IMR-90 (cell line): ENCODE data around the gene LYPD8.

ENCODE experiments used
- BHLHE40 ChIP-seq: fragments of 150-350 bp; IDR thresholded peaks from 2 replicates; pipeline ENCODE4 v1.6.1; 2016; ENCODE audit warnings: mild to moderate bottlenecking, low read depth, low read length
- CEBPB ChIP-seq: IDR thresholded peaks from 2 replicates; pipeline ENCODE4 v1.6.1; 2012; ENCODE audit warnings: low read depth, low read length, improper control_type of control experiment
- MAFK ChIP-seq: IDR thresholded peaks from 2 replicates; pipeline ENCODE4 v1.6.1; 2012; ENCODE audit warnings: low read depth, low read length, improper control_type of control experiment
- MXI1 ChIP-seq: IDR thresholded peaks from 2 replicates; pipeline ENCODE4 v1.6.1; 2012; ENCODE audit warnings: low read depth, mild to moderate bottlenecking, low read length, moderate library complexity, borderline replicate concordance
- NFE2L2 ChIP-seq: fragments of 150-350 bp; IDR thresholded peaks from 2 replicates; pipeline ENCODE4 v1.6.1; 2016; ENCODE audit warnings: low read depth, mild to moderate bottlenecking, low read length
- POLR2A ChIP-seq: IDR thresholded peaks from 2 replicates; pipeline ENCODE4 v1.6.1; 2012; ENCODE audit warnings: mild to moderate bottlenecking, low read depth, low read length
- RAD21 ChIP-seq: IDR thresholded peaks from 2 replicates; pipeline ENCODE4 v1.6.1; 2012; ENCODE audit warnings: low read length, improper control_type of control experiment
- RFX5 ChIP-seq: IDR thresholded peaks from 2 replicates; pipeline ENCODE4 v1.8.0; 2012; ENCODE audit warnings: low read depth, mild to moderate bottlenecking, low read length, moderate library complexity
- SMC3 ChIP-seq: fragments of 150-350 bp; IDR thresholded peaks from 2 replicates; pipeline ENCODE4 v1.6.1; 2016; ENCODE audit warnings: low read depth, mild to moderate bottlenecking, antibody characterized with exemption, low read length, moderate library complexity
- TF ChIP-seq, protein P1 (sequence below): conservative IDR thresholded peaks from 2 replicates; pipeline ENCODE4 v1.5.1; 2012; ENCODE audit warnings: mild to moderate bottlenecking, low read depth, low read length, improper control_type of control experiment
- TF ChIP-seq, protein P2 (sequence below): fragments of 150-350 bp; IDR thresholded peaks from 2 replicates; pipeline ENCODE4 v1.6.1; 2016; ENCODE audit warnings: low read depth, mild to moderate bottlenecking, low read length, moderate library complexity, borderline replicate concordance

DNA sequence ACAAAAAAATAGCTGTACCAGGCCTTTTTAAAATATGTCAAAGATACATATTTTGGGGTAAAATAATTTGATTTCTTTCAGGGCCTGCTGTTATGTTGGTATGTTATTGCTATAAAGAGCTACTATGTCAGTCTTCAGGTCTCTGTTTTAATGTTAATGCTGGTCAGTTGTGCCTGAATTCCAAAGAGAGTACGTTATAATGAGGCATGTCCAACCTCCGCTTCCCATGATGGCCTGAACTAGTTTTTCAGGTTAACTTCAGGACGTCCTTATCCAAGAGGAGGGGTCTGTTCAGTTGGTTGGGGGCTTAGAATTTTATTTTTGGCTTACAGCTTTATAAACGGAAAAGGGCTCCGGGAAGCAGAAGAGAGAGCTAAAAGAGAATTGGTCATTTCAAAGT lies 34.9 kb upstream of the LYPD8 start:
- no peak for TF ChIP-seq NFE2L2
- TF ChIP-seq, protein P1, sequence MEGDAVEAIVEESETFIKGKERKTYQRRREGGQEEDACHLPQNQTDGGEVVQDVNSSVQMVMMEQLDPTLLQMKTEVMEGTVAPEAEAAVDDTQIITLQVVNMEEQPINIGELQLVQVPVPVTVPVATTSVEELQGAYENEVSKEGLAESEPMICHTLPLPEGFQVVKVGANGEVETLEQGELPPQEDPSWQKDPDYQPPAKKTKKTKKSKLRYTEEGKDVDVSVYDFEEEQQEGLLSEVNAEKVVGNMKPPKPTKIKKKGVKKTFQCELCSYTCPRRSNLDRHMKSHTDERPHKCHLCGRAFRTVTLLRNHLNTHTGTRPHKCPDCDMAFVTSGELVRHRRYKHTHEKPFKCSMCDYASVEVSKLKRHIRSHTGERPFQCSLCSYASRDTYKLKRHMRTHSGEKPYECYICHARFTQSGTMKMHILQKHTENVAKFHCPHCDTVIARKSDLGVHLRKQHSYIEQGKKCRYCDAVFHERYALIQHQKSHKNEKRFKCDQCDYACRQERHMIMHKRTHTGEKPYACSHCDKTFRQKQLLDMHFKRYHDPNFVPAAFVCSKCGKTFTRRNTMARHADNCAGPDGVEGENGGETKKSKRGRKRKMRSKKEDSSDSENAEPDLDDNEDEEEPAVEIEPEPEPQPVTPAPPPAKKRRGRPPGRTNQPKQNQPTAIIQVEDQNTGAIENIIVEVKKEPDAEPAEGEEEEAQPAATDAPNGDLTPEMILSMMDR: no peak
- TF ChIP-seq MAFK: no peak
- no peak for TF ChIP-seq BHLHE40
- no peak for TF ChIP-seq POLR2A
- TF ChIP-seq, protein P2, sequence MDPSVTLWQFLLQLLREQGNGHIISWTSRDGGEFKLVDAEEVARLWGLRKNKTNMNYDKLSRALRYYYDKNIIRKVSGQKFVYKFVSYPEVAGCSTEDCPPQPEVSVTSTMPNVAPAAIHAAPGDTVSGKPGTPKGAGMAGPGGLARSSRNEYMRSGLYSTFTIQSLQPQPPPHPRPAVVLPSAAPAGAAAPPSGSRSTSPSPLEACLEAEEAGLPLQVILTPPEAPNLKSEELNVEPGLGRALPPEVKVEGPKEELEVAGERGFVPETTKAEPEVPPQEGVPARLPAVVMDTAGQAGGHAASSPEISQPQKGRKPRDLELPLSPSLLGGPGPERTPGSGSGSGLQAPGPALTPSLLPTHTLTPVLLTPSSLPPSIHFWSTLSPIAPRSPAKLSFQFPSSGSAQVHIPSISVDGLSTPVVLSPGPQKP: no peak
- no peak for TF ChIP-seq SMC3
- TF ChIP-seq CEBPB: no peak
- TF ChIP-seq MXI1: no peak
- TF ChIP-seq RAD21: no peak
- TF ChIP-seq RFX5: no peak
